Progenitor cell of endocrine pancreas (in vitro differentiated cells): Measurements from ENCODE around the gene ADI1. TPM values are rescaled to one million over a fixed set of nuclear protein-coding genes. Genes with fewer than 3 reads are reported as not detected.

ENCODE experiments used
- DNase-seq: peaks from one replicate; pipeline ENCODE4 v3.0.0; 2021; ENCODE audit warnings: low spot score; ENCODE audit not compliant: unreplicated experiment
- H3K27ac Mint-ChIP-seq: 2 replicates; pipeline ENCODE4 v1.8.0; 2021; ENCODE audit warnings: mild to moderate bottlenecking, moderate library complexity, mixed read lengths
- H3K27me3 Mint-ChIP-seq: 2 replicates; pipeline ENCODE4 v1.8.0; 2021; ENCODE audit warnings: mixed read lengths
- H3K36me3 Mint-ChIP-seq: 2 replicates; pipeline ENCODE4 v1.8.0; 2022; ENCODE audit warnings: mixed read lengths; ENCODE audit not compliant: insufficient read depth
- H3K4me1 Mint-ChIP-seq: 2 replicates; pipeline ENCODE4 v1.8.0; 2021; ENCODE audit warnings: low read depth, mixed read lengths
- H3K4me3 Mint-ChIP-seq: 2 replicates; pipeline ENCODE4 v1.8.0; 2021; ENCODE audit warnings: low read depth, mild to moderate bottlenecking, moderate library complexity, mixed read lengths
- H3K9me3 Mint-ChIP-seq: 2 replicates; pipeline ENCODE4 v1.8.0; 2021; ENCODE audit warnings: low read depth, mixed read lengths
- total RNA-seq: library from RNA; stranded (reverse); gene quantifications from 2 replicates; pipeline ENCODE4 v1.2.1, GENCODE V29; 2021
- TF ChIP-seq, protein P1 (sequence below): fragments of 200-600 bp; sonication (generic); IDR thresholded peaks from one replicate; pipeline ENCODE4 v1.5.0; 2021; ENCODE audit warnings: antibody characterized with exemption, mild to moderate bottlenecking; ENCODE audit not compliant: unreplicated experiment

The ADI1 gene
- total RNA-seq, 1 donor from 2014 or later: 46.6 TPM

DNA sequence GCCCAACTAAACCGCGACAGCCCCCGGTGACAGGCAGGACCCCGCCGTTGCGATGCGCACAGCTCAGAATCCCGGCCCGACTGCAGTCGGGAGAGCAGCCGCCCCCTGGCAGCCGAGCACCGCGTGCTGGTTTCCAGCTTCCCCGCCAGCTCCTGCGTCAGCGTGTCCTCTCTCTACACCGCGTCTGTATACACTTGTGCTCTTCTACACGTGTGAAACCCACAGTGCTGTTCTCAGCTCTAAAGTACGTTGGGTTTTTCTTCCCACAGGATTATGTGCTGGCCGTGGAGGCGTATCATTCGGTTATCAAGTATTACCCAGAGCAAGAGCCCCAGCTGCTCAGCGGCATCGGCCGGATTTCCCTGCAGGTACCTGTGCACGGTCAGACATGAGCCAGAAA is 54.0 kb downstream of the ADI1 start:
- H3K9me3 Mint-ChIP-seq: no peaks in the 10 kb centered on the region
- no peaks in the 10 kb centered on the region for H3K4me1 Mint-ChIP-seq
- H3K27ac Mint-ChIP-seq: no peak overlapping the region
- no peak overlapping the region for H3K4me3 Mint-ChIP-seq
- H3K36me3 Mint-ChIP-seq: peaks cover 12% of the 10 kb centered on the region
- DNase-seq: no peak
- H3K27me3 Mint-ChIP-seq: no peaks in the 10 kb centered on the region
- TF ChIP-seq, protein P1, sequence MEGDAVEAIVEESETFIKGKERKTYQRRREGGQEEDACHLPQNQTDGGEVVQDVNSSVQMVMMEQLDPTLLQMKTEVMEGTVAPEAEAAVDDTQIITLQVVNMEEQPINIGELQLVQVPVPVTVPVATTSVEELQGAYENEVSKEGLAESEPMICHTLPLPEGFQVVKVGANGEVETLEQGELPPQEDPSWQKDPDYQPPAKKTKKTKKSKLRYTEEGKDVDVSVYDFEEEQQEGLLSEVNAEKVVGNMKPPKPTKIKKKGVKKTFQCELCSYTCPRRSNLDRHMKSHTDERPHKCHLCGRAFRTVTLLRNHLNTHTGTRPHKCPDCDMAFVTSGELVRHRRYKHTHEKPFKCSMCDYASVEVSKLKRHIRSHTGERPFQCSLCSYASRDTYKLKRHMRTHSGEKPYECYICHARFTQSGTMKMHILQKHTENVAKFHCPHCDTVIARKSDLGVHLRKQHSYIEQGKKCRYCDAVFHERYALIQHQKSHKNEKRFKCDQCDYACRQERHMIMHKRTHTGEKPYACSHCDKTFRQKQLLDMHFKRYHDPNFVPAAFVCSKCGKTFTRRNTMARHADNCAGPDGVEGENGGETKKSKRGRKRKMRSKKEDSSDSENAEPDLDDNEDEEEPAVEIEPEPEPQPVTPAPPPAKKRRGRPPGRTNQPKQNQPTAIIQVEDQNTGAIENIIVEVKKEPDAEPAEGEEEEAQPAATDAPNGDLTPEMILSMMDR: no peak

DNA sequence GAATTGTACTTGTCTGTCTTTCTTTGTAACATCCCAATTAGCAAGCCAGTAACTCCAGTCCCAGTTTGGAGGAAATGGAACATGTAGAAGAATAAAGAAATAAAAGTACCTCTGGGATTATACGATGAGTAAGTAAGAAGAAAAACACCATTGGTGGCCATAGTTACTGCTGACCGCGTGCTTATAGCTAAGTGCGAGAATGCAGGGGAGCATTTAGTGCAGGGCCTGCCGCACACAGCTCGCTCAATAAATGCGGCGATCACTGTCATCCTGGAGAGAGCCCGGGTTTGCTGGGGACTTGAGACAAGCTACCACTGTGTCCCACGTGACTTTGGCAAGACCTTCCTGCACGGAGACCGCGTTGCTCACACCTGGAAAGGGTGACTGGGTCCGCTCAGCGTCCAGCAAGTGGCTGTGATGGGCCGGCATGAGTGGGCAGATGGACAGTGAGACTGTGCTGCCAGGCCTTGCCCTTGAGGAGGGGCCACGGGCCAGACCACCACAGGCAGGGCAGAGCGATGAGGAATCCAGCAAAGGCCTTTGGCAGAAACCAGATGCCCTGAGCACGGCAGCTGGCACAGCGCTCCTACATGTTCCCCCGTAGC is 54.8 kb downstream of the ADI1 start:
- no peak overlapping the region for H3K4me3 Mint-ChIP-seq
- no peak for DNase-seq
- TF ChIP-seq, protein P1: no peak
- H3K27me3 Mint-ChIP-seq: no peaks in the 10 kb centered on the region
- peaks cover 10% of the 10 kb centered on the region for H3K36me3 Mint-ChIP-seq
- no peaks in the 10 kb centered on the region for H3K9me3 Mint-ChIP-seq
- no peaks in the 10 kb centered on the region for H3K4me1 Mint-ChIP-seq
- no peak overlapping the region for H3K27ac Mint-ChIP-seq

DNA sequence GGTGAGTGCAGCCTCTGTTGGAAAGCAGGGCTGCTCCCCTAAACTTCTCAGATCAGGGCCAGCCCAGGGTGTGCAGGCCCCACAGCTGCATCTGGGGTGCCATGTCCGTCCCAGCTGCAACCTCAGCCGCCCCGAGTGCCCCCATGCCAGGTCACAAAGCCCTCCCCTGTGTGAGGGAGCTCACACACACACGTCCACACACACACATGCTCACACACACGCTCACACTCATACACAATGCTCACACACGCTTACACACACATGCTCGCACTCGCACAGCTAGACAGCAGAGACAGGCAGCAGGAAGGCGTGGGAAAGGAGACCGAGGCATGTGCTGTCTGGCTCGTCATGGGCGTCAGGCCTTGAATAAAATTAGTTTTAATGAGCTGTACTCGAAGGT is 55.4 kb downstream of the ADI1 start:
- no peak overlapping the region for H3K4me3 Mint-ChIP-seq
- H3K9me3 Mint-ChIP-seq: no peaks in the 10 kb centered on the region
- H3K27me3 Mint-ChIP-seq: no peaks in the 10 kb centered on the region
- no peak overlapping the region for H3K27ac Mint-ChIP-seq
- TF ChIP-seq, protein P1: no peak
- H3K36me3 Mint-ChIP-seq: peaks cover 10% of the 10 kb centered on the region
- no peak for DNase-seq
- no peaks in the 10 kb centered on the region for H3K4me1 Mint-ChIP-seq

DNA sequence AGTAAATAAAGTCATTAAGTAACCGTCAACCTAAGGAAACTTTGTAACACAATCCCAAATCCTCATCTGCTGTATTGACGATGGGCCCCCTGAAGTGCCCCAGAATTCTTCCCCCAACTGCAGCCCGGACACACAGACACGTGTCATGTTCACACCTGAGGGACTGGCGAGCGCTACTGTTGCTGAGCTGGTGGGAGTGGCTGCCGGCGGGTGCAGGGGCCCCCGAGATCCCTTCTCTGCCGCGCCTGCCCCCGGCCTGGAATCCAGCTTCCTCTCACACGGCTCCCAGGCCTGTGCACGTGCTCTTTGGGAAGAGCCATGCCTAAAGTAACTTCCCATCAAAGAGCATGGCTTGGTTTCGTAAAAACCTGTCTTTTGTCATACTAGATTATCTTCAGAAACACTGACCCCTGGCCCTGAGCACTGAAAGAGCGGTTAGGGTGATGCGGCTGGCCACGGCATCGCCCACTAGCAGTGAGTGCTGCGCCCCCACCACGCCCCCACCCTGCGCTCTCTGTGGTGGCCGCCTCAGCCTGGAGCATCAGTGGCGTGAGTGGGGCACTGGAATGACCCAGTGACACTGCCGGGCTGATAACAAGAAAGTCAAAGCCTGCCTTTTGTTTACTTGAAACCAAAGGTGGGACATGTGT is 56.0 kb downstream of the ADI1 start:
- TF ChIP-seq, protein P1: no peak
- H3K27ac Mint-ChIP-seq: no peak overlapping the region
- H3K36me3 Mint-ChIP-seq: peaks cover 9% of the 10 kb centered on the region
- H3K27me3 Mint-ChIP-seq: no peaks in the 10 kb centered on the region
- H3K4me1 Mint-ChIP-seq: no peaks in the 10 kb centered on the region
- no peak for DNase-seq
- no peaks in the 10 kb centered on the region for H3K9me3 Mint-ChIP-seq
- no peak overlapping the region for H3K4me3 Mint-ChIP-seq

DNA sequence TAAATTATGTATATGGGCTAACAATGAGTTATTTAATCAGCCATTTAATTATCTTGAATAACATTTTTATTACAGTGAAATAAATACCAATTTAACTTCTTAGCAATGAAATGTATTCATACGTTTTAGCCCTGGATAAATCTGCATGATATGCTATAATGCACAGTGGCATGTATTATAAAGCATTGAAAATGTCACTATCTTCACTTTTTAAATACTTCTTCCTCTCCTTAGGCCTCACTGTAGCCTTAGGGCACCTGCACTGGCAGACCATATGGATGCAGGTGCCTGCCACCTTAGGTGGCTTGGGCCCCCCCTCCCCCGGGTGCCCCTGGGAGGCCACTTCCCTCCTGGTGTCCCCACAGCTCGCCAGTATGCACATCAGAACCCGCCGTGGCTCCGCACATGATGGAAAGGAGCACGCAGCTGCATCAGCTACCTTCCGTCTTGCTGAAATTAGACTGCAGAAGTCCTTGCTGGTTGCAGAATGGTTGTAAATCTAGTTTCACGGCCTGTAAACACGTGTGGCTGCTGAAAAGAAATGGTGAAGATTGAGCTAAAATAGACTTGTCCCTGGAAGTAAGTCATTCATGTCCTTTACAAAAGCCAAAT is 56.7 kb downstream of the ADI1 start:
- Mint-ChIP-seq H3K27me3 (no peaks in the 10 kb centered on the region), H3K4me1 (no peaks in the 10 kb centered on the region), H3K9me3 (no peaks in the 10 kb centered on the region), H3K4me3 (no peak overlapping the region), H3K36me3 (peaks cover 6% of the 10 kb centered on the region), H3K27ac (no peak overlapping the region)
- DNase-seq: no peak
- TF ChIP-seq, protein P1: peak; percentile 4
